Peyer's patch (tissue), 4 donors: ENCODE data around the gene UNKL. TPM values are rescaled to one million over a fixed set of nuclear protein-coding genes. Genes with fewer than 3 reads are reported as not detected.

ENCODE experiments used
- DNase-seq, 3 donors: peaks; one replicate each; pipeline ENCODE4 v3.0.0-alpha.2; 2017 to 2019
- H3K27ac ChIP-seq, 4 donors: fragments of 200-600 bp; sonication (generic); one replicate each; pipeline ENCODE4 v1.5.1; 2016 to 2019
- H3K27me3 ChIP-seq, 2 donors: fragments of 200-600 bp; sonication (generic); one replicate each; pipeline ENCODE4 v1.5.1; 2019
- H3K36me3 ChIP-seq, 3 donors: fragments of 200-600 bp; sonication (generic); one replicate each; pipeline ENCODE4 v1.5.1; 2016 to 2019
- H3K4me1 ChIP-seq, 4 donors: fragments of 200-600 bp; sonication (generic); one replicate each; pipeline ENCODE4 v1.5.1; 2016 to 2019
- H3K4me3 ChIP-seq, 4 donors: fragments of 200-600 bp; sonication (generic); 1 replicate in 3 of 4; 2 replicates in 1 of 4; pipeline ENCODE4 v1.5.1; 2016 to 2019; ENCODE audit warnings: mild to moderate bottlenecking in 1 of 4
- H3K9me3 ChIP-seq, 4 donors: fragments of 200-600 bp; sonication (generic); one replicate each; pipeline ENCODE4 v1.5.1; 2016 to 2019; ENCODE audit warnings: mild to moderate bottlenecking in 1 of 4
- CTCF ChIP-seq, 6 experiments: fragments of 450-650 bp in 4 of 6; fragments of 200-600 bp in 2 of 6; sonication (generic) in 1 of 6; IDR thresholded peaks; one replicate each; pipeline ENCODE4 v1.5.1; 2017 to 2019; ENCODE audit warnings: antibody characterized with exemption in 6 of 6, mild to moderate bottlenecking in 3 of 6, moderate library complexity in 1 of 6
- POLR2A ChIP-seq, 2 donors: fragments of 450-650 bp; IDR thresholded peaks; one replicate each; pipeline ENCODE4 v1.5.1; 2017; ENCODE audit warnings: antibody characterized with exemption in 2 of 2, mild to moderate bottlenecking in 2 of 2, moderate library complexity in 2 of 2
- total RNA-seq, 4 donors: library from RNA; depleted of rRNA; stranded (reverse); fragments of >200 nt; gene quantifications; one replicate each; pipeline ENCODE4 v1.1.0, GENCODE V29; 2016

Gene UNKL
- total RNA-seq, 4 donors from 2014 or later, result 10.9 to 113 (median 38.4) TPM

GRCh38 chr16:1371054-1371978 is 43.2 kb downstream of the UNKL start:
- H3K4me3 ChIP-seq, result no peak overlapping the region
- H3K9me3 ChIP-seq, result no peaks in the 10 kb centered on the region
- no peaks in the 10 kb centered on the region for H3K27me3 ChIP-seq
- TF ChIP-seq CTCF (IDR thresholded peaks at IDR 0.05), result no peak
- no peak for TF ChIP-seq POLR2A (IDR thresholded peaks at IDR 0.05)
- H3K27ac ChIP-seq, result no peak overlapping the region
- no peak for DNase-seq
- H3K4me1 ChIP-seq, result no peaks in the 10 kb centered on the region
- H3K36me3 ChIP-seq, result peaks cover 0 to 58% (median 0%) of the 10 kb centered on the region in 3 donors

DNA sequence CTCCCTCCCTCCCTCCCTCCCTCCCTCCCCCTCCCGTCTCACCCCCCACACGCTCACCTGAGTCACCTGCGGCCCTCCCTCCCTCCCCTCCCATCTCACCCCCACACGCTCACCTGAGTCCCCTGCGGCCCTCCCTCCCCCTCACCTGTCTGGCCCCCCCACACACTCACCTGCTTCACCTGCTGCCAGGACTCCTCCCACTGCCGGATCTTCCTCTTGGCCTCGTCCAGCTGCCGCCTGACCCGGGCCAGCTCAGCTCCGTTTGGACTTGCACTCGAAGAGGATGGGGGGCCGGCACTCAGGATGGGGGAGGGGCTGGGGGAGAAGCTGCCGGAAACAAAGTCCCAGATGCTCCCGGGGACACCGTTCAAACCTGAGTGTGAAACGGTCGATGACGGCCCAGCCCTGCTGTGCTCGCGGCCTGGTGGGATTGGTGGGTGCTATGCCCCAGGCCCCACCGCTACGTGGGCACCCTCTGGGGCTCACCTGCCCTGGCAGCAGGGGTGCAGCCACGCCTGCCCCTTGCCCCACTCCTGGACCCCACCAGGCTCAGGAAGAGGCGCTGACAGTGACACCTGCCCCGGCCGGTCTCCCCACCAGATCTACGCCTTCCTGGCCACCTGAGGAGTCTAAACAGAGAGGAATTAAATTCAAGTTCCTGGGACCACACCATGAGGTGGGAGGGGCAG is 46.9 kb downstream of the UNKL start:
- Histone ChIP-seq H3K4me1 (no peaks in the 10 kb centered on the region), H3K27ac (no peak overlapping the region), H3K36me3 (peaks cover 0 to 76% (median 0%) of the 10 kb centered on the region in 3 donors), H3K27me3 (no peaks in the 10 kb centered on the region), H3K4me3 (no peak overlapping the region), H3K9me3 (no peaks in the 10 kb centered on the region)
- no peak for DNase-seq
- TF ChIP-seq POLR2A (IDR thresholded peaks at IDR 0.05), result no peak
- no peak for TF ChIP-seq CTCF (IDR thresholded peaks at IDR 0.05)

DNA sequence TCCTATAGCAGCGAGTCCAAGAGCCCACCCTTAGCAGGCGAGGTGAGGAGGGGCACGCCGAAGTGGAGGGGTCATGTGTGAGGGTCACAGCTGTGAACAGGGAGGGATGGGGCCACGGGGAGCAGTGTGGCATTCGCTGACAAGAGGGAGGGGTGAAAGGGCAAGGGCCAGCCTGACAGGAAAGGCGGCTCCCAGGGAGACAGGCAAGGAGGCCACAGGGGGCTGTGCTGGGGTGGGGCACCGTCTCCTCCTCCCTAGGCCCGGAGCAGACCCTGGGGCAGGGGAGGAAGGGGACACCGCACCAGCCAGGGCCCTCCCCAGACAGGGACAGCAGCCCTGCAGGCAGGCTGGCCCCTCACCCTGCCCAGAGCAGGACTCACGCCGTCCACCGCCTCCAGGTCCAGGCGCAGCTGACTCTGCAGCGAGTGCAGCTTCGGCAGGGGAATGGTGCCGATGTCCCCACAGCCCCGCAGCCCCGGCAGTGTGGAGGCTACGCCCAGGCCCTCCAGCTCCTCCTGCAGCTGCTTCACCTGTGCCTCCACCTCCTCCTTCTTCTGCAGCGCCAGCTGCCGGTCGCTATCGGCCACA is 47.7 kb downstream of the UNKL start:
- no peak for DNase-seq
- Histone ChIP-seq H3K36me3 (peaks cover 0 to 84% (median 0%) of the 10 kb centered on the region in 3 donors), H3K27ac (no peak overlapping the region), H3K9me3 (no peaks in the 10 kb centered on the region), H3K27me3 (no peaks in the 10 kb centered on the region), H3K4me3 (no peak overlapping the region), H3K4me1 (no peaks in the 10 kb centered on the region)
- TF ChIP-seq CTCF (IDR thresholded peaks at IDR 0.05) (no peak), POLR2A (IDR thresholded peaks at IDR 0.05) (no peak)

DNA sequence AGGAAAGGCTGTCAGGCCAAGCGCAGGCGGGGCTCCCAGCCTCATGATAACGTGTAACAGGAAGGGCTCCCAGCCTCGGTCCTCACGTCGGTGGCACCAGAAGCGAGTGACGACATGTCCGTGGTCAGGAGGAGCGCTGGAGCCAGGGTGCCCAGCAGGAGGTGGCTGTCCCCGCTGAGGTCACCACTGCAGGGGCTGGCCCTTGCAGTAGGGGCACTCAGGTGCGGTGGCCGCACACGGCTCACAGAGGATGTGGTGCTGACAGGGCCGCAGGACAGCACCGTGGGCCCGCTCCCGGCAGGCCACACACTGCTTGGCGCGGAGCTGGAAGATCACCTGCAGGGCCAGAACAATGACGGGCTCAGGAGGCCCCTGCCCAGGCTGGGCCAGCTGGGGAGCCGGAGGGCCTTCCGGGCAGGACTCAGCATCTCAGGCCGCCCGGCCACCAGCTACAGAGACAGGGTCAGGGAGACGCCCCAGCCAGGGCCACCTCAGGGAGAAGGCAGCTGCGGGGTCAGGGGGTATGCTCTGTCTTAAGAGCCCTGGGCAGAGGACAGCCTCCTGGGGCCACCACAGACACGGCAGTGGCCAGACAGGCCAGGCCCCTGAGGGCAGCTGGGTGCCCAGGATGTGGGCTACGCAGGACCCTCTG is 48.3 kb downstream of the UNKL start:
- TF ChIP-seq CTCF (IDR thresholded peaks at IDR 0.05) (no peak), POLR2A (IDR thresholded peaks at IDR 0.05) (no peak)
- no peaks in the 10 kb centered on the region for H3K9me3 ChIP-seq
- peaks cover 0 to 84% (median 0%) of the 10 kb centered on the region in 3 donors for H3K36me3 ChIP-seq
- no peak overlapping the region for H3K27ac ChIP-seq
- no peaks in the 10 kb centered on the region for H3K4me1 ChIP-seq
- H3K4me3 ChIP-seq, result no peak overlapping the region
- DNase-seq, result no peak
- no peaks in the 10 kb centered on the region for H3K27me3 ChIP-seq

DNA sequence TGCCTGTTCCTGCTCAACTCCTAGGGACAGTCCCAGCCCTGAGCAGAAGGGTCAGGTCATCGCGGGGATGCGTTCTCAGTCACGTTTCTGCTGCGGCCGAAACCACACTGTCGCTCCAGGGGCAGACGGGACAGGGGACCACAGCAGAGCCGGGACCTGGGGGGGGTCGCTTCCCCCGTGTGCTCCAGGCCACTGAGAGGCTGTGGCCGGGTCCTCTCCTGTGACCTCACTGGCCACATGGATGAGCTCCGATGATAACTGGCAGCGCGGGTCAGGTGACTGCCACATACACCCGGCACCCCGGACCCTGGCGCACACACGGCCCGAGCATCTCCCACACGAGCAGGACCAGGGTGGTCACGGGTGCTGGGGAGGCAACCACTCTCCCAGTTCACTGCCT is 50.0 kb downstream of the UNKL start:
- TF ChIP-seq CTCF (IDR thresholded peaks at IDR 0.05) (no peak), POLR2A (IDR thresholded peaks at IDR 0.05) (no peak)
- DNase-seq, result no peak
- peaks cover 0 to 86% (median 0%) of the 10 kb centered on the region in 3 donors for H3K36me3 ChIP-seq
- H3K4me1 ChIP-seq, result no peaks in the 10 kb centered on the region
- H3K27ac ChIP-seq, result no peak overlapping the region
- H3K9me3 ChIP-seq, result no peaks in the 10 kb centered on the region
- H3K27me3 ChIP-seq, result no peaks in the 10 kb centered on the region
- H3K4me3 ChIP-seq, result no peak overlapping the region
